Measurements from ENCODE around the gene RELCH. TPM values are rescaled to one million over a fixed set of nuclear protein-coding genes. Genes with fewer than 3 reads are reported as not detected.

RELCH gene
- total RNA-seq, 2 experiments from 2014 or later = 18.4 to 21.7 TPM

DNA sequence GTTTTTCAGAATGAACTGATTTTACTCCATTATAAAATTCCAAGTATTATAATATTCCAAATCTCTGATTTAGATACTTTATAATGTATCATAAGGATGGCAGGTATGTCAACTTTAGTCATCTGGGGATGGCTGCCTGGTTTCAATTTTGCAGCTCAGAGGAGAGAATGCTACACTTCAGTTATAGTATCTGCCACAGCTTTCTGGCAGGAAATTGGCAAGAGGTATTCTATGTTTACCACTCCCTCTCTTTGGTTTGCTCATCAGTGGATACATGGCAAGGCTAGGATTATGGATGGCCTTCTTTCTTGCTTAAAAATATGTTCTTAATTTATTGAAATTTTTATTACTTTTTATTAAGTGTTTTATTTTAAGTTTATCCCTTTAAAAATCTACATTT is 71.0 kb downstream of the RELCH start:
- intact Hi-C loops (cut with micrococcal nuclease) = no loop called here
- Mint-ChIP-seq H3K36me3 (ENCODE audit: low read depth) (peaks cover 29% of the 10 kb centered on the region), H3K4me3 (no peak overlapping the region), H3K27me3 (no peaks in the 10 kb centered on the region), H3K4me1 (ENCODE audit: low read depth) (no peaks in the 10 kb centered on the region), H3K9me3 (no peaks in the 10 kb centered on the region), H3K27ac (no peak overlapping the region)
- DNase-seq (no peak), ATAC-seq (no peak)
- ChIA-PET CTCF (interaction anchor here (2.5 kb wide), 1 partner anchor 9 kb away, joined by 15 read pairs; no protein-coding TSS in a partner anchor), POLR2A (no interaction called here)
- TF ChIP-seq, protein P1, sequence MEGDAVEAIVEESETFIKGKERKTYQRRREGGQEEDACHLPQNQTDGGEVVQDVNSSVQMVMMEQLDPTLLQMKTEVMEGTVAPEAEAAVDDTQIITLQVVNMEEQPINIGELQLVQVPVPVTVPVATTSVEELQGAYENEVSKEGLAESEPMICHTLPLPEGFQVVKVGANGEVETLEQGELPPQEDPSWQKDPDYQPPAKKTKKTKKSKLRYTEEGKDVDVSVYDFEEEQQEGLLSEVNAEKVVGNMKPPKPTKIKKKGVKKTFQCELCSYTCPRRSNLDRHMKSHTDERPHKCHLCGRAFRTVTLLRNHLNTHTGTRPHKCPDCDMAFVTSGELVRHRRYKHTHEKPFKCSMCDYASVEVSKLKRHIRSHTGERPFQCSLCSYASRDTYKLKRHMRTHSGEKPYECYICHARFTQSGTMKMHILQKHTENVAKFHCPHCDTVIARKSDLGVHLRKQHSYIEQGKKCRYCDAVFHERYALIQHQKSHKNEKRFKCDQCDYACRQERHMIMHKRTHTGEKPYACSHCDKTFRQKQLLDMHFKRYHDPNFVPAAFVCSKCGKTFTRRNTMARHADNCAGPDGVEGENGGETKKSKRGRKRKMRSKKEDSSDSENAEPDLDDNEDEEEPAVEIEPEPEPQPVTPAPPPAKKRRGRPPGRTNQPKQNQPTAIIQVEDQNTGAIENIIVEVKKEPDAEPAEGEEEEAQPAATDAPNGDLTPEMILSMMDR (IDR thresholded peaks at IDR 0.05) = no peak

DNA sequence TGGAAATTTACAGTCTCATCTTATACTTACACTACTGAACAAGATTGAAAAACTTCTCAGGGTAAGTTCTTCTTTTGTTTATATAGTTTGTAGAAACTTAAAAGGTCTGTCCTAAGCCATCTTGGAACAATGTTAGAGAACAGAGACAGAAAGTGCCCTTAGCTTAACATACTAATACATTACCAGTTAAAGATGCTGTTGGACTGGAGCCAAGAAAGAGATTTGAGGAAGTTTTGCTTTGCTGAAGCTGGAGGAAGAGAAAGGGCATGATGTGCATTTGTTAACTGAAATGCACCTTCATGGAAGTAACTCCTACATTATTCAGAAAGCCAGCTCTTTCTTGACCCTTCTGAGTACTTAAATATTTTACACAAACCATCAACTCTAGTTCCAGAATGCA is 71.6 kb downstream of the RELCH start:
- no peaks in the 10 kb centered on the region for H3K4me1 Mint-ChIP-seq (ENCODE audit: low read depth)
- intact Hi-C loops (cut with micrococcal nuclease) = no loop called here
- TF ChIP-seq, protein P1 (IDR thresholded peaks at IDR 0.05) = no peak
- DNase-seq (no peak), ATAC-seq (no peak)
- POLR2A ChIA-PET = no interaction called here
- no peaks in the 10 kb centered on the region for H3K9me3 Mint-ChIP-seq
- H3K27me3 Mint-ChIP-seq = no peaks in the 10 kb centered on the region
- CTCF ChIA-PET = interaction anchor here (0.6 to 2.5 kb wide), 3 partner anchors 9 to 76 kb away, joined by 3 to 15 read pairs (median 5); no protein-coding TSS in a partner anchor
- no peak overlapping the region for H3K4me3 Mint-ChIP-seq
- H3K27ac Mint-ChIP-seq = no peak overlapping the region
- H3K36me3 Mint-ChIP-seq (ENCODE audit: low read depth) = peaks cover 29% of the 10 kb centered on the region

DNA sequence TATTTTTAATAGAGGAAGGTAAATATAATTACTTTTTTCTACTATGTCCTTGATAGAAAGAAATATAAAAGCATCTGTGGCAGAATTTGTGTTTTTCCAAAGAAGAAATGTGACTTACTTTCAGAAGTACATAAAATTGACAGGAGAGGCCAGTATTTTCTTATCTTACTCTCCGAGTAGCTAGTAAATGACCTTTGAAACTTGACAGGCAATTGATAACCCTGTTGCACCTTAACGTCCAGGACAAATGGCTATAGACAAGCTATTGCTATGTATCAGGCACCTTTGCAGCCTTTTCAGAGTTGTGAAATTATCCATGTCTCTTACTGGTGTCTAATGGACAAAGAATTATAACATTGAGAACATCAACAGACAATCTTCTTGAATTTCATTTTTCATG is 75.0 kb downstream of the RELCH start:
- no peak overlapping the region for H3K27ac Mint-ChIP-seq
- H3K9me3 Mint-ChIP-seq = no peaks in the 10 kb centered on the region
- H3K4me1 Mint-ChIP-seq (ENCODE audit: low read depth) = peaks cover 3% of the 10 kb centered on the region
- ATAC-seq (no peak), DNase-seq (no peak)
- H3K4me3 Mint-ChIP-seq = no peak overlapping the region
- POLR2A ChIA-PET = no interaction called here
- peaks cover 31% of the 10 kb centered on the region for H3K36me3 Mint-ChIP-seq (ENCODE audit: low read depth)
- intact Hi-C loops (cut with micrococcal nuclease) = no loop called here
- no peaks in the 10 kb centered on the region for H3K27me3 Mint-ChIP-seq
- CTCF ChIA-PET = interaction anchor here (0.8 to 2.4 kb wide), 3 partner anchors 12 to 72 kb away, joined by 3 to 19 read pairs (median 3); no protein-coding TSS in a partner anchor
- TF ChIP-seq, protein P1 (IDR thresholded peaks at IDR 0.05) = no peak

DNA sequence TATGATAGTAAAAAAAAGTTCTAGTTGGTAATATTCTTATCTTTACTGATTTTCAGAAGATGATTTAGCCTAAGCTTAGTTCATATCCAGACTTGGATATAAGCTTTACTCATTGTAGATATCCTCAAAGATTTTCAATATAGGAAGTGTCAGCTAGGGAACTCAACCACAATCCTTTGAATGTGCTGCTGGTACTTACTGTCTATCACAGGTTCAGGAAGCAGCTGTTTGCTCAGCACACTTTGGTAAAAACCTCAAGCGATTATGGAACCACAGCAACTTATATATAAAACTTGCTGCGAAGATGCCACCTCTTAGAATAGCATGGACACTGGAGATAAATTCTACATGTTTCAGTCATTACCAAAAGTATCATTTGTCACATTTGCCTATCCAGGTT is 77.9 kb downstream of the RELCH start:
- H3K27me3 Mint-ChIP-seq = no peaks in the 10 kb centered on the region
- peaks cover 19% of the 10 kb centered on the region for H3K36me3 Mint-ChIP-seq (ENCODE audit: low read depth)
- H3K9me3 Mint-ChIP-seq = no peaks in the 10 kb centered on the region
- ATAC-seq (no peak), DNase-seq (no peak)
- TF ChIP-seq, protein P1 (IDR thresholded peaks at IDR 0.05) = no peak
- peaks cover 3% of the 10 kb centered on the region for H3K4me1 Mint-ChIP-seq (ENCODE audit: low read depth)
- ChIA-PET POLR2A (no interaction called here), CTCF (interaction anchor here (1.2 to 1.8 kb wide), 3 partner anchors 9 to 34 kb away, joined by 3 to 9 read pairs (median 4); no protein-coding TSS in a partner anchor)
- no peak overlapping the region for H3K27ac Mint-ChIP-seq
- intact Hi-C loops (cut with micrococcal nuclease) = no loop called here
- no peak overlapping the region for H3K4me3 Mint-ChIP-seq

DNA sequence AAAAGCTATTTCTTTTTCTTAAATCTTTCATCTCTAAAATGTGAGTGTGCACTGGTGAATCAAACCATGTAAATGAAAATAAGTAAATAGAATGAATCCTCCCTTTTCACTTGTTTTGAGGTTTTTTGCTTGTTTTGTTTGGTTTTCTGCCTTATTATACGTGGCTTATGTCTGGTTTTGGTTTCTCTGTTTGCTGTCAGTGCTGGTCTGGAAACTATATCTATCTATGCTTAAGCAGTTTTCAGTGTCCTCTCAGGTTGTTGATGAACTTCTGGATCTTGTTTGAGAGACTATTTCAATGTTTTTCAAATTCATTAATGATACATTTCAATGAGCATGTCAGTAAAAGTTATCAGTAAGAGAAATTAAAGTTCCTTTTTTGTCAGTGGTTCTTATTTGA is 90.0 kb downstream of the RELCH start:
- TF ChIP-seq, protein P1 (IDR thresholded peaks at IDR 0.05) = no peak
- POLR2A ChIA-PET = no interaction called here
- CTCF ChIA-PET = interaction anchor here (2.0 kb wide), 1 partner anchor 27 kb away, joined by 7 read pairs; no protein-coding TSS in a partner anchor
- Mint-ChIP-seq H3K27me3 (no peaks in the 10 kb centered on the region), H3K36me3 (ENCODE audit: low read depth) (peaks cover 19% of the 10 kb centered on the region), H3K4me3 (no peak overlapping the region), H3K27ac (no peak overlapping the region), H3K4me1 (ENCODE audit: low read depth) (peaks cover 19% of the 10 kb centered on the region), H3K9me3 (no peaks in the 10 kb centered on the region)
- DNase-seq = no peak
- intact Hi-C loops (cut with micrococcal nuclease) = no loop called here
- no peak for ATAC-seq

Data from activated CD8-positive, alpha-beta T cell treated with anti-CD3 and anti-CD28 coated beads for 36 hours (primary cell).